HCT116 (cell line): ENCODE data around the gene NAMPT. TPM values are rescaled to one million over a fixed set of nuclear protein-coding genes. Genes with fewer than 3 reads are reported as not detected.
"Not testable (repeated sequence)": the region's sequence is repeated elsewhere in the genome, so short reads cannot be mapped to it uniquely, and the experiment has no call there.

Experiments used
- ATAC-seq: fragments of 200-7000 bp; cut with Tn5 transposase; 2 replicates; pipeline ENCODE4 v1.9.1; 2020; ENCODE audit warnings: mild to moderate bottlenecking, moderate library complexity
- BruUV-seq: library from RNA; stranded (reverse); fragments of 400-500 nt; replicated peaks from 2 replicates; lab custom pipeline; 2021; lab: Mats Ljungman, UMichigan
- CTCF ChIA-PET: fragments of 300-600 bp; sonication (Branson Sonifier 250); formaldehyde crosslinking; loops from one replicate; lab custom pipeline; 2021; ENCODE audit warnings: antibody characterized with exemption; lab: Charles Lee
- POLR2A ChIA-PET: fragments of 300-600, 350-600 bp; sonication (Branson Sonifier 250); formaldehyde crosslinking; loops from one replicate; lab custom pipeline; 2021; ENCODE audit warnings: antibody characterized with exemption; lab: Charles Lee
- RAD21 ChIA-PET, 2 experiments: fragments of 300-600 bp; sonication (Branson Sonifier 250); formaldehyde crosslinking; loops; one replicate each; lab custom pipeline; 2023; ENCODE audit warnings: low total read pairs in 2 of 2; ENCODE audit not compliant: uncharacterized antibody in 2 of 2, unreplicated experiment in 2 of 2, low non-redundant PET in 1 of 2; lab: Charles Lee
- DNase-seq: peaks from one replicate; pipeline ENCODE4 v3.0.0-alpha.2; 2010; ENCODE audit warnings: low read depth, low spot score
- H2AFZ ChIP-seq: fragments of 200-600 bp; shearing (Covaris generic), sonication (generic); 2 replicates; pipeline ENCODE4 v1.6.1; 2017; ENCODE audit warnings: low read depth, mixed run types, mixed read lengths, antibody characterized with exemption, low read length; ENCODE audit not compliant: poor library complexity, severe bottlenecking
- H3K27ac ChIP-seq: 2 replicates; pipeline ENCODE4 v1.5.1; 2012; ENCODE audit warnings: low read depth, low read length
- H3K27me3 ChIP-seq: fragments of 200-600 bp; sonication (generic); 2 replicates; pipeline ENCODE4 v1.6.1; 2016; ENCODE audit warnings: mixed run types, low read length, mixed read lengths; ENCODE audit not compliant: insufficient read depth
- H3K36me3 ChIP-seq, 2 experiments: fragments of 200-500 bp in 1 of 2; fragments of 200-600 bp in 1 of 2; sonication (Bioruptor generic) in 1 of 2; sonication (generic) in 1 of 2; 2 replicates each; pipeline versions ENCODE4 v1.5.1 to v1.6.1; 2014 to 2016; ENCODE audit warnings: low read length in 2 of 2, inconsistent platforms in 1 of 2, mixed read lengths in 1 of 2, mixed run types in 1 of 2; ENCODE audit not compliant: insufficient read depth in 2 of 2, control insufficient read depth in 1 of 2
- H3K4me1 ChIP-seq, 2 experiments: fragments of 200-600 bp in 1 of 2; sonication (generic) in 1 of 2; 2 replicates each; pipeline versions ENCODE4 v1.5.1 to v1.6.1; 2012 to 2017; ENCODE audit warnings: low read length in 2 of 2, inconsistent platforms in 1 of 2, mild to moderate bottlenecking in 1 of 2, mixed read lengths in 1 of 2, mixed run types in 1 of 2, moderate library complexity in 1 of 2; ENCODE audit not compliant: insufficient read depth in 2 of 2, control insufficient read depth in 1 of 2
- H3K4me2 ChIP-seq: fragments of 200-600 bp; sonication (generic); 2 replicates; pipeline ENCODE4 v1.6.1; 2017; ENCODE audit warnings: mixed run types, low read length, mixed read lengths
- H3K4me3 ChIP-seq, 2 experiments: fragments of 200-600 bp in 1 of 2; sonication (generic) in 1 of 2; replicated peaks in 1 of 2; 2 replicates each; pipeline ENCODE4 v1.5.1; 2011 to 2016; ENCODE audit warnings: low read length in 2 of 2, control low read depth in 1 of 2, low read depth in 1 of 2, mild to moderate bottlenecking in 1 of 2, mixed read lengths in 1 of 2, mixed run types in 1 of 2
- H3K79me2 ChIP-seq: fragments of 200-600 bp; sonication (generic); 2 replicates; pipeline ENCODE4 v1.6.1; 2017; ENCODE audit warnings: mild to moderate bottlenecking, mixed run types, low read length, moderate library complexity, mixed read lengths; ENCODE audit not compliant: insufficient read depth
- H3K9ac ChIP-seq: fragments of 200-600 bp; sonication (generic); 2 replicates; pipeline ENCODE4 v1.6.1; 2016; ENCODE audit warnings: low read length, mixed read lengths
- H3K9me2 ChIP-seq: fragments of 200-600 bp; sonication (generic), shearing (Covaris generic); 2 replicates; pipeline ENCODE4 v1.6.1; 2017; ENCODE audit warnings: mixed run types, mild to moderate bottlenecking, moderate library complexity; ENCODE audit not compliant: insufficient read depth
- H3K9me3 ChIP-seq, 2 experiments: fragments of 200-500 bp in 1 of 2; fragments of 200-600 bp in 1 of 2; sonication (Bioruptor generic) in 1 of 2; sonication (generic) in 1 of 2; 2 replicates each; pipeline ENCODE4 v1.6.1; 2014 to 2017; ENCODE audit warnings: low read length in 2 of 2, mixed read lengths in 2 of 2, inconsistent platforms in 1 of 2, low read depth in 1 of 2, mild to moderate bottlenecking in 1 of 2, mixed run types in 1 of 2, moderate library complexity in 1 of 2; ENCODE audit not compliant: control insufficient read depth in 1 of 2, insufficient read depth in 1 of 2
- H4K20me1 ChIP-seq: fragments of 200-600 bp; sonication (generic), shearing (Covaris generic); 2 replicates; pipeline ENCODE4 v1.6.1; 2017; ENCODE audit warnings: mixed run types, mild to moderate bottlenecking, moderate library complexity; ENCODE audit not compliant: insufficient read depth
- EZH2 ChIP-seq: fragments of 200-600 bp; sonication (generic); IDR thresholded peaks from 2 replicates; pipeline ENCODE4 v1.6.1; 2017; ENCODE audit warnings: antibody characterized with exemption, mixed run types
- MAX ChIP-seq: IDR thresholded peaks from 2 replicates; pipeline ENCODE4 v1.6.1; 2012
- SP1 ChIP-seq: IDR thresholded peaks from 2 replicates; pipeline ENCODE4 v1.6.1; 2012; ENCODE audit warnings: low read depth
- YY1 ChIP-seq: IDR thresholded peaks from 2 replicates; pipeline ENCODE4 v1.6.1; 2011; ENCODE audit warnings: low read length, low read depth, moderate library complexity, mild to moderate bottlenecking; ENCODE audit not compliant: insufficient replicate concordance; ENCODE audit errors: extremely low read depth
- intact Hi-C: fragments of 100-400 bp; cut with micrococcal nuclease; formaldehyde crosslinking; loops from 2 replicates; pipeline ENCODE4 v1.10.0; 2022
- total RNA-seq: library from RNA; stranded (reverse); gene quantifications from one replicate; pipeline ENCODE4 v1.2.1, GENCODE V29; 2021; ENCODE audit not compliant: unreplicated experiment

Gene NAMPT
- total RNA-seq, 1 experiment from 2014 or later = 113 TPM

GRCh38 chr7:106320254-106320770 lies 35.5 kb upstream of the NAMPT start:
- H3K4me1 ChIP-seq, H4K20me1 ChIP-seq, ATAC-seq, H3K27ac ChIP-seq, H3K9me3 ChIP-seq, POLR2A ChIA-PET, H2AFZ ChIP-seq, H3K27me3 ChIP-seq, RAD21 ChIA-PET, H3K4me3 ChIP-seq, BruUV-seq, H3K4me2 ChIP-seq, H3K36me3 ChIP-seq, DNase-seq, intact Hi-C loops, H3K79me2 ChIP-seq, H3K9me2 ChIP-seq, H3K9ac ChIP-seq: not testable (repeated sequence)
- CTCF ChIA-PET = interaction anchor here (1.6 kb wide), 1 partner anchor 142 kb away, joined by 3 read pairs; no protein-coding TSS in a partner anchor

- Histone ChIP-seq H3K9ac (no peak overlapping the region), H2AFZ (no peak overlapping the region), H3K27ac (no peak overlapping the region), H4K20me1 (no peaks in the 10 kb centered on the region), H3K4me3 (no peak overlapping the region), H3K79me2 (no peaks in the 10 kb centered on the region), H3K36me3 (no peaks in the 10 kb centered on the region), H3K9me2 (no peaks in the 10 kb centered on the region), H3K4me2 (no peak overlapping the region), H3K27me3 (no peaks in the 10 kb centered on the region), H3K4me1 (peaks cover 0 to 5% of the 10 kb centered on the region in 2 experiments; a peak in 3 of 4 replicates), H3K9me3 (no peaks in the 10 kb centered on the region; a peak in 1 of 4 replicates)
- intact Hi-C loops = no loop called here
- no peak for DNase-seq
- ChIA-PET RAD21 (no interaction called here), POLR2A (interaction anchor here (0.6 kb wide), 1 partner anchor 848 kb away, joined by 8 read pairs; no protein-coding TSS in a partner anchor), CTCF (no interaction called here)
- no peak for TF ChIP-seq YY1
- TF ChIP-seq SP1 = no peak
- no peak for TF ChIP-seq MAX
- no peak for TF ChIP-seq EZH2
- BruUV-seq = no TSS peak
- ATAC-seq = no peak
Observed at GRCh38 chr7:106318482-106318881, 33.7 kb upstream of the NAMPT start.
